Testis (tissue), 2 donors: ENCODE measurements around the gene DPP6.

Experiments used
- CTCF ChIP-seq, 3 experiments: fragments of 450-650 bp in 2 of 3; fragments of 200-600 bp in 1 of 3; sonication (generic) in 1 of 3; IDR thresholded peaks; one replicate each; pipeline ENCODE4 v1.5.1; 2016 to 2019; ENCODE audit warnings: antibody characterized with exemption in 3 of 3, mild to moderate bottlenecking in 2 of 3, moderate library complexity in 1 of 3
- POLR2A ChIP-seq: fragments of 450-650 bp; IDR thresholded peaks from one replicate; pipeline ENCODE4 v1.6.1; 2017; ENCODE audit warnings: antibody characterized with exemption, mild to moderate bottlenecking, moderate library complexity

- TF ChIP-seq CTCF (IDR thresholded peaks at IDR 0.05) = no peak
- TF ChIP-seq POLR2A = no peak
Measured at GRCh38 chr7:154252046-154252445, 199.8 kb downstream of the DPP6 start.
